Hematopoietic multipotent progenitor cell (in vitro differentiated cells): ENCODE results near the gene ZNF438. TPM values are rescaled to one million over a fixed set of nuclear protein-coding genes. Genes with fewer than 3 reads are reported as not detected.
A peak's percentile ranks its signal among the peaks of the same experiment; 100 is the strongest.
"Not testable (repeated sequence)": the region's sequence is repeated elsewhere in the genome, so short reads cannot be mapped to it uniquely, and the experiment has no call there.

ENCODE experiments used
- DNase-seq, 3 donors: peaks; one replicate each; pipeline ENCODE4 v3.0.0-alpha.2; 2011 to 2015; ENCODE audit warnings: low read depth in 2 of 3, low spot score in 2 of 3
- total RNA-seq: library from RNA; depleted of rRNA; stranded (reverse); fragments of >200 nt; gene quantifications from one replicate; pipeline ENCODE4 v1.2.3, GENCODE V29; 2012

The ZNF438 gene
- total RNA-seq, 1 donor: 4.3 TPM

DNA sequence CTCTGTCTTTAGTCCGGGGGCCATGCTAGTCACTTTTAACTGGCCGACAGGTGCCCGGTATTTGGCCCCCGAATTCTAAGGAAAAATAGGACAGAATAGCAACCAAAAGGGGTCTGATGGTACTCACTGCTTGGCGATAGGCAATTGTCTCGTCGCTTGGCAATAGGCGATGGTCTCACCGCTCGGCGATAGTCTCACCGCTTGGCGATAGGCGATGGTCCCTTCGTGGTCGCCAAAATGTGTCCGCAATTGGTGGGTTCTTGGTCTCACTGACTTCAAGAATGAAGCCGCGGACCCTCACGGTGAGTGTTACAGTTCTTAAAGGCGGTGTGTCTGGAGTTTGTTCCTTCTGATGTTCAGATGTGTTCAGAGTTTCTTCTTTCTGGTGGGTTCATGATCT lies 130.2 kb downstream of the ZNF438 start:
- not testable (repeated sequence) for DNase-seq

DNA sequence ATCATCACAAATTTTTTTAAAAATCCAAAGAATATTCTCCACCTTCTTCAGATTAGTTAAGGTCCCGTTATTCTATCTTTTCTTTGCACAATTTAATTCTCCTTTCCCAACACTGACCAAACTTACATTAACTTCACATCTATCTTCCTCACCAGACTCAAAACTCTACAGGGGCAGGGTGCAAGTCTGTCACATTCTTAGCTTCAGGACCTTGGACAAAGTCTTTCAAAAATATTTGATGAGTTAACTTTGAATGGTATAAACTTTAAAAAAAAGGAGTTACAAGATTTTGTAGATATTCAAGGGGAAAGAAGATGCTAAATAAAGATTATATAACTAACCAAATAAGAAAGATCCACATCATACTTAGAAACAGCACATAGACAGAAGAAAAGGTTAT lies 132.7 kb downstream of the ZNF438 start:
- no peak for DNase-seq

DNA sequence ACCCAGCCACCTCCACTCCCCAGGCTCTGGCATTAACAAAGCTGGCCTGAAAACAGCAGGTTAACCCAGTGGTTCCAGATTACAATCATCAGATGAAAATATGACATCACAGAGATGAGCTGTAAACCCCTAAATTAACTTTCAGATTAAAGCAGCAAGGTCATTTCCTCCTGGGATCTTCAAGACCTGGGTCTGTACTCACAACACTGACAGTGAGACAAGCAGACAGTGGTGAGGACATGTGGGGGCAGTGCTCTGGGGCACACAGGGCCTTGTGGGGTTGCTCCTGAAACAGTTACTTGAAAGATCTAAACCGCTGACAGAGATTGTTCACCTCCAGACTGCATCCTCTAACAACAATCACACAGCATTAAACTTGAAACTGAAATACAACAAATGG lies 134.1 kb downstream of the ZNF438 start:
- DNase-seq: no peak

DNA sequence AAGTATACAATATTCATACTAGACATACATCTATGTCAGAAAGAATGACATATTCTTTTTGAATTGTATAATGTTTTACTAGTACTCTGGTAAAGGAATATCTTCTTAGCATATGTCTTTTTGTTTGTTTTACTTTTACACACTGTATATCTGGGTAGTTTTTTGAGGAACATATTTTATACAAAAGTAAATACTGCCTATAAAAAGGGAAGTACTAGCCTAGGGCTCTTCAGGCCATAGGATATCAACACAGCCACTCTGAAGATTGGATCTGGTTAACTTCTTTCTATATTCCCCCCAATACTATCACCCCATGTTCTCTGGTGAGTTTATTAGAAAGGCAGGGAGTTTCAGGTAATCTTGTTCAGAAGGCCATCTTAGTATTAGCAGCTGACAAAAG lies 134.6 kb downstream of the ZNF438 start:
- DNase-seq: peak in 1 of 3 donors; percentile 29

DNA sequence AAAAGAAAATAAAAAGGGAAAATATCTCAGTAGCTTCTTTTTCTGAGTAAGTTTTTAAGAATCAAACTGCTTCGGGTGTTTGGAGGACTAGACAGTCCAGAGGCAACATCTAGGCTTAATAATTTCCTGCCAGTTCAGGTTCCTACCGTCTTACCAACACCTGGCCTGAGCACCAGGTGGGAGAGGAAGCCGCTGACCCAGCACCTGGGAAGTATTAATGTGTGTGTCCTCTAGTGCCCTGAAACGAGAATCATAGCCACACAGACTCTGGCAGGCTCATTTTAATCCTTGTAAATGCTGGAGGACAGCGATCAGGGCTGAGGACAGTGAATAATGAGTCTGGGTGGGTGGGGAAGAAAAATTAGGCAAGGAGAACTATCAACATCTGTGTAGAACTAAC lies 137.4 kb downstream of the ZNF438 start:
- DNase-seq: no peak

DNA sequence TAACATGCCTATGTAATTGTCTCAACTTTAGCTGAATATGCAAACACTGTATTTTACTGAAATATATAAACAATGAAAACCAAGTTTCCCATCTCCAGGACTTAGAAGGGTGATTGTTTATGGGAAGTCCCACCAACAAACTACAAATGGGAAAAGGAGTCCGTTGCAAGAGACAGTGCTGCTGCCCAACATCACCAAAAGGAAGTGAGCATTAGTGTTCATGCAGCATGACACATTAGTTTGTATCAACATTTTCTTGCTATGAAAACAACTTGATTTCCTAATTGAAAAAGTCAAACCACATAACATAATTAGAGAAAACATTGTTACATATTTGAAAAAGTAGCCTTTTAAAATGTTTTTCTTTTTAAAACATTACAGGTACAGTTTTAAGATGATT lies 138.5 kb downstream of the ZNF438 start:
- no peak for DNase-seq

DNA sequence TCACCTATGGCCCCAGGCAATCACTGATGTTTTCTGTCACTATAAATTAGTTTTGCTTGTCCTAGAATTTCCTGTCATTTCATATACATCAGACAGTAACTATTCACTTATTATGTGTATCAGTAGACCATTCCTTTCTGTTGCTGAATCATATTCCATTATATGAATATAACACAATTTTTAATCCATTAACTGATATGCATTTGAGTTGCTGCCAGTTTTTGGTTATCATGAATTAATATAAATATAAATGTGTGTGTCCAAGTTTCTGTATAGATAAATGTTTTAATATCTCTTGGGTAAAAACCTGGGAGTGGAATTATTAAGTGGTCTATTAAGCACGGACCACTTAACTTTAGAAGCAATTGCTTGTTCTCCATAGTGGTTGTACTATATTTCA lies 143.8 kb downstream of the ZNF438 start:
- DNase-seq: no peak

DNA sequence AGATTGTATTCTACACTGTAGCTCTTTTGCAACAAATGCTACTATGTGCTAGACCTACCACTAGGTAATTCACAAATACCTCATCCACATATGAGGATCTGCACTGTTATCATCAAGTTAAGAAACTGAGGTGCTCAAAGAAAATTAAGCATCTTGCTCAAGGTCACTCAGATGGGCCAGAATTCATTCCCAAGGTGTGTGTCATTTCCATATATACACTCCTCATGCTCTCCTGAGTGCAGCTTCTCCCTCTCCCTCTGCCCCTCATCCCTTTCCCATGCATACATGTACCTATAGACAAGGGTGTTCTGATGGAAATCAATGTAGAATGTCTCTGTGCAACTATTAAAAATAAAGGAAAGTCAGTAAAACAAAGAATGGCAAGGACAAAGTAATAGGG lies 146.2 kb downstream of the ZNF438 start:
- DNase-seq: no peak

DNA sequence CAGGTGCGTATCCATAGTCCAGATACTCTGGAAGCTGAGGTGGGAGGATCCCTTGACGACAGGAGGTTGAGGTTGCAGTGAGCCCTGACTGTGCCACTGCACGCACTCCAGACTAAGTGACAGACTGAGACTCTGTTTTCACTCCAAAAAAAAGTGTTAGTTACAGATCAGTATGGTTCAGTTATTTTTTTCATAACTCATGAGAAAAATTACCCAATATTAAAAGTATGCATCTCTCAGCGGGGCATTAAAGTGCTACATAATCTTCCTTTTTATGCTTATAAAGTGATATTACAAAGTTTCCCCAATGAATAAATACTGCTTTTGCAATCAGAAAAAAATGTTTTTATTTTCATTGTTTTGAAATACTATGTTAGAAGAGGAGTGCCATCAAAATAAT lies 147.9 kb downstream of the ZNF438 start:
- DNase-seq: no peak

DNA sequence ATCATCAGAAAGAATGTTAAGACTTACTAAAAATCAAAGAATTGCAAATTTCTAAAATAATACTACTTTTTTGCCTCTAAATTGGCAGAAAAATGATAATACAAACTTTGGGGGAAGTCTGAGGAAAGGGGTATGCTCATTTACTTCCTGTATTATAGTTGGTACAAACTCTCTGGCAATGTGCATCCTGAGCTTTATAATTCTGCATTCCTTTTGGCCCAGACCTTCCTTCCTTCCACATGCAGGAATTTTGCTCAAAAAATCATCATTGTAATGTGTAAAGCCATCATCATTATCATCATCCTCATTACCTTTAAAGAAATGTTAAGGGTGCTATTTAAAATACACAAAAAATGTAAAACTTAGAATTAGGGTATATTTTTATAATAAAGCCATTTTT lies 148.5 kb downstream of the ZNF438 start:
- DNase-seq: peak in 1 of 3 donors; percentile 5

DNA sequence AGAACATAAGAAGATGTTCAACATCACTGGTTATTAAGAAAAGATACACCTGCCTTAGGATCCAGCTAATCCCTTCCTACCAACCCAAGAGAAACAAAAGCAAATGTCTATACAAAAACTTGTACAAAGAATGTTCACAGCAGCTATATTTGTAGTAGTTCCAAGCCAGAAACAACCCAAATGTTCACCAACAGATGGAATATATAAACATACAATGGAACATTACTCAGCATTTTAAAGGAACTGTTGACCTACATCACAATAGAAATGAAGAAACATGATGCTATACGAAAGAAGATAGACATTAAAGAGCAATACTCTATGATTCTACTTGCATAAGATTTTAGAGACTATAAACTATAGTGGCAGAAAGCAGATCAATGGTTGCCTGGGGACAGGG lies 149.4 kb downstream of the ZNF438 start:
- DNase-seq: no peak

DNA sequence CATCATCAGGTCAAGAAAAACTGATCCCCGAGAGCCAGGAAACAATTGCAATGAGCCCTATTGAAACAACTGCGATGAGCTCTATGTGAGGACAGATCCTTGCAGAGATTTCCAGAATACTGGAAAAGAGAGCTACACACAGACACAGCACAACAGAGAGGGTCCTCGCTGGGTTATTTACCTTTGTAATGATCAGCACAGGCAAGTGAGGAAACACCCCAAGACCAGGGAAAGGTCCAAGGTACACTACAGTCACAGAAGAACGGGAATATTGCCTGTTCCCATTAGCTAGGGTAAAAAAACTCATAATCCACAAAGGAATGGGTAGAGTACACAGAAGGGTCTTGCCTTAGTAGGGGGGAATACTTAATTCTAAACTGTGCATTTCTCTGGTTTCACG lies 152.7 kb downstream of the ZNF438 start:
- DNase-seq: no peak

DNA sequence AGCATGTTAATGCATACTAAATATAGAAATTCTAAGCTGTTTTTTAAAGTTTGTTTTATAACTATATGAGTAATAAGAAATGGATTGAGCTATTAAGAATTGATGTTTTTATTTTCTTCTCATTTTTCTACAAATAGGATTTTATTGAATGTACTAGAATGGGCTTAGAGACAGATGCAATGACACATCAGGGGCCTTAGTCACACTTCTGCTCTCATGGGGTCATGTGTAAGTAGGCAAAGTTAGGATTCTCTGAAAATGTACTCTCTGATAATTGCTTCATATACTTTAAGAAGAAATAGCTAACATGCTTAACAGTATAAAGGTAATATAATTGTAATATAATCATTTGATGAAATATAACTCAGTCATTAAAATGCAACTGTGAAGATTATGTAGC lies 154.6 kb downstream of the ZNF438 start:
- no peak for DNase-seq

DNA sequence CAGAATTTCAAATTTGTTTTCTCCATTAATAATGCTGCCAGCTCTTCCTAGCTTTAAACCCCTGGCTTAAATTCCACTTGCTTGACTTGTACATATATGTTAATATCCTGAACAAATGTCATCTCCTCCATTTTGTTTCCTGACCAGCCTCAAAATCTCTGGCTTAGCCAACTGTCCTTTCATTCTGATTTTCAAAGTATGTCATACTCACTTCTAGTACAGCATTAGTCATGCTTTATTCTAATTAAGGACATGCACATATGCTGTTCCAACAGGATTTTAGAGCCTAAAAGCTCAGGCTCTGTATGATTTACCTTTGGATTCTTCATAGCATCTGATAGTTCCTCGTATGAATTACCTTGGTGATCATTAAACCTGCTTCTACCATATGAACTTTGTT lies 158.3 kb downstream of the ZNF438 start:
- DNase-seq: no peak

DNA sequence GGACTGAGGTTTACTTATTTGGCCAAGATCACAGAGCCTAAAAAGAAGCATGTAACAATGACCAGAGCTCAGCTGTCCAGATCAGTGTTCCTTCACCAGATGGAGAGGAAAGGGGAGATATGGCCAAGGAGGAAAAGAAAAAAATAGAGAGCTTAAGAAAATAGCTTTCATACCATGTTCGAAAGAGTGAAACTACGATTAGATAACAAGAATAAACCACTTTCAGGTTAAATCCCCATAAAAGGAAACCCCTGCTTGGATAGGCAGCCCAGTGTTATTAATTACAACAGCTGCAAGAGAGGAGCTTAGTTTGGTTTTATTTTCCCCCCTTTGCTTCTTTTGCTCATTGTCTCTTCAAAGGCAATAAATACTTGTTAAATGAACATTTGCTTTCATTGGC lies 160.8 kb downstream of the ZNF438 start:
- no peak for DNase-seq

DNA sequence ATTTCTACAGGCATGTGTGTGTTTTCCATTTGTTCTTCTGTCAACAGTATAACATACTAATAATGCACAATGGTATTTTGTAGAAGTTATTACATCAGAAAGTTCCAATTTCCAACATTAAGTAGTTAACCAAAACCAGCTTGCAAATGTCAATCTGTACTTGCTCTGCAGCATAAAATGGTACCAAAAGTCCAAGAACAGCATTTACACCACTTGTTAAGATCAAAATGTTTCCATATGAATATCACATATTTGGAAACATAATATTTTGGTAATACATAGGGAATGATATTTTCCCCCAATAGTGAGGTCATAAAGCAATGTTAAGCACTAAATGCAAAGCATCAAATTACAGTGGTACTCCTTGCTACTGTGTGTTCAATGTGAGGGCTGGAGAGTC lies 162.1 kb downstream of the ZNF438 start:
- DNase-seq: no peak

DNA sequence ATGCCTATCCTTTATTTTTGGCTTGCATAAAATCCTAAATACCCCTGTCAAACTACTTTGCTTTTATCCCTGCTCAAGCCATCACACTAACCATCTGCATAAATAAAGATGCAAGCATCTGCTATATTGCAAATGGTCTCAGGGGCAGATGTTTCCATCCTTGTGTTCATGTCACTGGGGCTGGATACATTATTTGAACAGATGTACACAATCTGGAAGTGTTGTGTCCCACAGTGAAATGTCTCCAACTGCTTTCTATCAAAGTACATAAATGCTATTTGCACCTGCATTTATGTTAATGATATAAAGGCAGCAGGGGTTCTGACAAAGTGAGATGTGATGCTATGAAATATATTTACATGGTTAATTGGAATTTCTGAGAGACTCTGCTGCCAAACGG lies 163.1 kb downstream of the ZNF438 start:
- no peak for DNase-seq

DNA sequence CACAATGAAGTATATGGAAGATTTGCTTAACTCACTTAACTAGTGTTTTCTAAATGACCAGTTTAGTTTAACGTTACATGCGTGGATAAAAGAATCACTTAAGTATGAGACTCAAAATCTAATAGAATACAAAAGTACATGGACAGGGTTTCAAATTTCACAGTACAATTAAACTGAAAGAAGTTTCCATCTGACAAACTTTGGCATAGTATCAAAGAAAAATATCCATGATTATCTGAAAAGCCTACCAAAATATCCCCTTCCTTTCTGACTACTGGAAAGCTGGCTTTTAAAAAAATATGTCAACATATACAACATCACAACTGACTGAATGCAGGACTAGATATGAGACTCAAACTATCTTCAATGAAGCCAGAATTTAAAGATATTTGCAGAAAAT lies 164.8 kb downstream of the ZNF438 start:
- no peak for DNase-seq

DNA sequence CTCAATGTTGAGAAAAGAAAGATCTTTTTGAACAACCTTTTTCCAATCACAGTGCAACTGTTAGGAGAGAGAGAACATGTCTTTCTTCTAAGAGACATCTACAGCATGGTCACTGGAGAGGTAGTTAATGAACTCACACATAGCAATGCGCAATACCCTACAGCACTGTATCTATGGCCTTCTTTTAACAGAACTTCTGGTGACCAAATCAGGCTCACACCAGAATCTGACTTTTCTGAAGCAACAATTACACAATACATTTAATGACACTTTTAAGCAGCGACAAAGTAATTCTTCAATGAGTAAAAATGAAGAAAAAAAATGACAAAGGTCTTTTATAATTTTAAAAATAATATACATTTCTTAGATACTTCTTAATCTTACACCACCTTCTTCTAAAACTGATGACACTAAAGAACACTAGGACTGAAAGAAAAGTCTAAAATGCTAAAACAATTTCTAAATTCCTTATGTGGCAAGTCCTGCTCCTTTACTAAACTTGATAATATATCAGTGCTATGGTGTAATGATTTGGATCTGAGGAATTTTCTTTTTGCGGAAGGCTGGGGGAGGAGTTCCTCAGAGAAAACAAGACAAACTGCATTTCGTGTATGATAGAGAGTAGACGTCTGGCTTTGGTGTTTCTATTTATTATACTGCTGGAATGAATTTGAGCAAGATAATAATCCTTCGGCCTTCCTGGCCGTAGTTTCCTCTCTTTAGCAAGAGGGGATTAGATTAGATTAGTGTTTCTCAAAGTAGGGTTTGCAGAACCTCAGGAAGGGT lies 166.3 kb downstream of the ZNF438 start:
- no peak for DNase-seq

DNA sequence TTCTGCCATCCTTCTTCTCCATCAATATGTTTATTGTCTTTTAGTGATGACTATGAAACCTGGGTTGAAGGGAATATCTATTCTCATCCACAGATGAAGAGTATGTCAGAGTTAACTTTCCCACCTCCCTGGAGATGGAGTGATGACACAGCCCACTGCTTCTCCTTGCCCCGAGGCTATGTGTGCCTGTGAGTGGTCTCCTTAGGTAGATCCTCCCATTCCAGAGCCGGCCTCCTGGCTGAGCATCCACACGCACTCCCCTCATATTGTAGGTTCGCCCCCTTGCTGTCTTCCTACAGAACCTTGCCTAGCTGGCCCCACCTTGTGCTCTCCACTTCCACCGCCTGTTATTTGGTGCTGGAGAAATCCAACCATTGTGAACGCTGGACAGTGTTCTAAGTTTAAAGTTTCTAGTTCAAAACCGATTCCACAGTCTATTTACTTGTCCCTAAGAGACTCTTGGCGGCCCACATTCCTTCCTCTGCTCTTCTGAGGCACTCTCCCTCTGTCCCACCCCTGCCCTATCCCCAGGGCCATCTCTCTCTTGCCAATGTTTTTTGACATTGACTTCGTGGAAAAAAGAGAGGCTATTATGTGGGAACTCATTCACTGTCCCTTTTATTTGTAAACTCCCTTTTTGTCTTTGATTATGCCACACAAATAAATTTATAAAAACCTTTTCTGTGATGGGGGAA lies 168.0 kb downstream of the ZNF438 start:
- no peak for DNase-seq

DNA sequence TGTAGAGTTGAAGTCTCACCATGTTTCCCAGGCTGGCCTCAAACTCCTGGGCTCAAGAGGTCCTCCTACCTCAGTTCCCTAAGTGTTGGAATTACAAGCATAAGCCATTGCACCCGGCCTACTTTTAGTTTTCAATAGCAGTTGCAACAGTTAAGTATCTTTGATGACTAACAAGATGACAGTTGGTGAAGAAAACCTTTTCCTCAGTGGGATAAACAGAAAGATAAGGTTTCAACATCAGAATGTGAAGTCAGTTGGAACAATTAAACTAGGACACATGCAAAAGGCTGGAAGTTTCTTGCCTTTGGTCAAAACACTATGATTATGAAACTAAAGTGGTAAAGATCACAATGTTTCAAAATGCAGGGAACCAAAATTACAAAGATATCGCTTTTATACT lies 169.2 kb downstream of the ZNF438 start:
- DNase-seq: no peak

DNA sequence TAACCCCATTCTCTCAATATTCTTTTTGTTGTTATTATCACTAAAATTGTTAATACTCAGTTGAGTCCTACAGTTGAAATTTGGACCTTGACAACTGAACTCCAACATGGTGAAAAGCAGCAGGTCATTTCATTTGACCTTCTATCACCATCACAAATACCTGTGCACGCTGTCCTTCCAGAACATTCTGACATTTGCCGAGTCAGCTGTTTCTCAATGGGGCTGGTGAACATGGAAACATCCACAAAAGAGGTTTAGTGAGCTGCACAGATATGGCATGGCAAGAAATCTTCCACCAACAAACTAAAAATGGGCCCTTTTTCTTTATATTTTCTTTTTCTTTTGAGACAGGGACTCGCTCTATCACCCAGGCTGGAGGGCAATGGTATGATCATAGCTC lies 169.7 kb downstream of the ZNF438 start:
- no peak for DNase-seq

DNA sequence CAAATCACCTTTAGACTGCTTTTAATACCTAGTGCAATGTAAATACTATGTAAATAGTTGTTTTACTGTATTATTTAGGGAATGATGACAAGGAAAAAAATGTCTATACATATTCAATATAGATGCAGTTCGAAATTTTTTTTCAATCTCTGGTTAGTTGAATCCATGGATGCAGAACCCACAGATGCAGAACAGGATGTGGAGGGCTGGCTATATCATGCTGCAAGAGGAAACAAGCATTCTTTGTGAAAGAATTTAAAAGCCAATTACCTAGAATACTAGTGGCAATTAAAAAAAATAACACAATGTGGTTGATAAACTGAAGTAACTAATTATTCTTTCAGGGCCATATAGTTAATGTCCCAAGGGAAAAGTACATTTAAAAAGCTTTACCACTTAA lies 170.4 kb downstream of the ZNF438 start:
- DNase-seq: no peak
